Trophoblast cell (in vitro differentiated cells and primary cell): ENCODE measurements around the gene ABCA7.

Source experiments
- DNase-seq, 2 donors: peaks; one replicate each; pipeline ENCODE4 v3.0.0-alpha.2; 2016
- H2AFZ ChIP-seq: 2 replicates; pipeline ENCODE4 v1.6.1; 2013; ENCODE audit warnings: low read length, moderate library complexity, mild to moderate bottlenecking; ENCODE audit not compliant: insufficient read depth, poor library complexity
- H2AK5ac ChIP-seq: 2 replicates; pipeline ENCODE4 v1.6.1; 2013; ENCODE audit warnings: mild to moderate bottlenecking, low read length
- H2BK120ac ChIP-seq: 2 replicates; pipeline ENCODE4 v1.6.1; 2013; ENCODE audit warnings: low read length, mild to moderate bottlenecking, moderate library complexity; ENCODE audit not compliant: insufficient read depth, poor library complexity
- H2BK12ac ChIP-seq: 2 replicates; pipeline ENCODE4 v1.6.1; 2013; ENCODE audit warnings: mild to moderate bottlenecking, low read length, moderate library complexity
- H2BK5ac ChIP-seq: 2 replicates; pipeline ENCODE4 v1.6.1; 2013; ENCODE audit warnings: low read length, low read depth, moderate library complexity, mild to moderate bottlenecking; ENCODE audit not compliant: poor library complexity
- H3K14ac ChIP-seq: 2 replicates; pipeline ENCODE4 v1.6.1; 2013; ENCODE audit warnings: mild to moderate bottlenecking, low read length
- H3K18ac ChIP-seq: 2 replicates; pipeline ENCODE4 v1.6.1; 2013; ENCODE audit warnings: mild to moderate bottlenecking, low read length
- H3K23ac ChIP-seq: 2 replicates; pipeline ENCODE4 v1.6.1; 2013; ENCODE audit warnings: low read length
- H3K27ac ChIP-seq: 2 replicates; pipeline ENCODE4 v1.5.1; 2013; ENCODE audit warnings: low read depth, mild to moderate bottlenecking, inconsistent platforms, low read length, moderate library complexity
- H3K27me3 ChIP-seq: 2 replicates; pipeline ENCODE4 v1.6.1; 2013; ENCODE audit warnings: inconsistent platforms, mild to moderate bottlenecking, low read length, moderate library complexity; ENCODE audit not compliant: insufficient read depth
- H3K36me3 ChIP-seq, 2 experiments: 1 replicate in 1 of 2; 2 replicates in 1 of 2; pipeline ENCODE4 v1.6.1; 2013; ENCODE audit warnings: low read length in 2 of 2, mild to moderate bottlenecking in 2 of 2, moderate library complexity in 1 of 2; ENCODE audit not compliant: insufficient read depth in 2 of 2, control insufficient read depth in 1 of 2
- H3K4ac ChIP-seq: 2 replicates; pipeline ENCODE4 v1.6.1; 2013; ENCODE audit warnings: low read depth, mild to moderate bottlenecking, low read length, moderate library complexity
- H3K4me1 ChIP-seq, 2 experiments: 1 replicate in 1 of 2; 2 replicates in 1 of 2; pipeline ENCODE4 v1.6.1; 2013; ENCODE audit warnings: low read length in 2 of 2, mild to moderate bottlenecking in 2 of 2, moderate library complexity in 1 of 2; ENCODE audit not compliant: insufficient read depth in 2 of 2, control insufficient read depth in 1 of 2
- H3K4me2 ChIP-seq: 2 replicates; pipeline ENCODE4 v1.6.1; 2013; ENCODE audit warnings: inconsistent platforms, mild to moderate bottlenecking, low read length, moderate library complexity
- H3K4me3 ChIP-seq: 2 replicates; pipeline ENCODE4 v1.5.1; 2013; ENCODE audit warnings: mild to moderate bottlenecking, low read depth, low read length, inconsistent platforms
- H3K79me1 ChIP-seq: one replicate; pipeline ENCODE4 v1.6.1; 2013; ENCODE audit warnings: low read length
- H3K79me2 ChIP-seq: 2 replicates; pipeline ENCODE4 v1.6.1; 2013; ENCODE audit warnings: low read length, mild to moderate bottlenecking; ENCODE audit not compliant: control insufficient read depth, insufficient read depth, poor library complexity
- H3K9ac ChIP-seq: 2 replicates; pipeline ENCODE4 v1.6.1; 2013; ENCODE audit warnings: mild to moderate bottlenecking, low read length
- H3K9me3 ChIP-seq: 2 replicates; pipeline ENCODE4 v1.6.1; 2013; ENCODE audit warnings: low read depth, mild to moderate bottlenecking, control low read depth, inconsistent platforms, low read length; ENCODE audit not compliant: insufficient read depth
- H4K12ac ChIP-seq: 2 replicates; pipeline ENCODE4 v1.6.1; 2013; ENCODE audit warnings: low read depth, mild to moderate bottlenecking, low read length, moderate library complexity
- H4K8ac ChIP-seq: 2 replicates; pipeline ENCODE4 v1.6.1; 2013; ENCODE audit warnings: low read depth, mild to moderate bottlenecking, low read length, moderate library complexity
- H4K91ac ChIP-seq: one replicate; pipeline ENCODE4 v1.6.1; 2013; ENCODE audit warnings: low read depth, mild to moderate bottlenecking, low read length, moderate library complexity
- WGBS: extraction: QIAGEN DNeasy Blood & Tissue Kit; methylation state at CpG from one replicate; pipeline ENCODE4 v1.1.7; 2013; ENCODE audit warnings: missing lambda C conversion rate; ENCODE audit not compliant: insufficient read length, insufficient coverage; ENCODE audit errors: extremely low coverage; 5-methylcytosine and 5-hydroxymethylcytosine counted together

Gene ABCA7

GRCh38 chr19:1002600-1002999 is 37.3 kb upstream of the ABCA7 start:
- no peak overlapping the region for H2BK120ac ChIP-seq
- no peak overlapping the region for H4K12ac ChIP-seq
- no peak overlapping the region for H2BK5ac ChIP-seq
- peaks cover 2% of the 10 kb centered on the region for H3K79me1 ChIP-seq
- peaks cover 13% of the 10 kb centered on the region for H3K27me3 ChIP-seq
- H3K4me1 ChIP-seq: no peaks in the 10 kb centered on the region
- H3K27ac ChIP-seq: no peak overlapping the region
- no peak for DNase-seq
- no peak overlapping the region for H3K4ac ChIP-seq
- WGBS: no CpG with 5 or more reads among the region's 4 CpGs
- no peaks in the 10 kb centered on the region for H3K79me2 ChIP-seq
- no peak overlapping the region for H4K91ac ChIP-seq
- H3K4me3 ChIP-seq: no peak overlapping the region
- no peak overlapping the region for H2AFZ ChIP-seq
- H4K8ac ChIP-seq: no peak overlapping the region
- H3K36me3 ChIP-seq: peaks cover 0 to 2% of the 10 kb centered on the region in 2 experiments
- H3K14ac ChIP-seq: no peak overlapping the region
- no peak overlapping the region for H2BK12ac ChIP-seq
- no peak overlapping the region for H3K18ac ChIP-seq
- H2AK5ac ChIP-seq: no peak overlapping the region
- H3K4me2 ChIP-seq: no peak overlapping the region
- no peak overlapping the region for H3K23ac ChIP-seq
- no peak overlapping the region for H3K9ac ChIP-seq
- peaks cover 3% of the 10 kb centered on the region for H3K9me3 ChIP-seq

DNA sequence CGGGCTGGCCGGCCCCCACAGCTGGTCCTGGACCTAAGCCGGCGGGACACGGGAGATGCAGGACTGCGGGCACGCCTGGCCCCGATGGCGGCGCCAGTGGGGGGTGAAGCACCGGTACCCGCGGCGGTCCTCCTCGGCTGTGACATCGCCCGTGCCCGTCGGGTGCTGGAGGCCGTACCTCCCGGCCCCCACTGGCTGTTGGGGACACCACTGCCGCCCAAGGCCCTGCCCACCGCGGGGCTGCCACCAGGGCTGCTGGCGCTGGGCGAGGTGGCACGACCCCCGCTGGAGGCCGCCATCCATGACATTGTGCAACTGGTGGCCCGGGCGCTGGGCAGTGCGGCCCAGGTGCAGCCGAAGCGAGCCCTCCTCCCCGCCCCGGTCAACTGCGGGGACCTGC is 36.6 kb upstream of the ABCA7 start:
- Histone ChIP-seq H4K8ac (no peak overlapping the region), H3K9me3 (peaks cover 3% of the 10 kb centered on the region), H2AFZ (no peak overlapping the region), H3K18ac (no peak overlapping the region), H2BK12ac (no peak overlapping the region), H3K4me3 (no peak overlapping the region), H4K91ac (no peak overlapping the region), H3K4me2 (no peak overlapping the region), H3K4ac (no peak overlapping the region), H3K4me1 (no peaks in the 10 kb centered on the region), H3K14ac (no peak overlapping the region), H4K12ac (no peak overlapping the region), H3K79me1 (peaks cover 2% of the 10 kb centered on the region), H3K23ac (no peak overlapping the region), H3K79me2 (no peaks in the 10 kb centered on the region), H3K36me3 (peaks cover 0 to 3% of the 10 kb centered on the region in 2 experiments), H3K27ac (no peak overlapping the region), H3K9ac (no peak overlapping the region), H2BK120ac (no peak overlapping the region), H2AK5ac (no peak overlapping the region), H3K27me3 (peaks cover 13% of the 10 kb centered on the region), H2BK5ac (no peak overlapping the region)
- WGBS: no CpG with 5 or more reads among the region's 37 CpGs
- no peak for DNase-seq

- Histone ChIP-seq H2AFZ (no peak overlapping the region), H2BK12ac (no peak overlapping the region), H2BK120ac (no peak overlapping the region), H3K14ac (no peak overlapping the region), H3K27me3 (peaks cover 13% of the 10 kb centered on the region), H3K4ac (no peak overlapping the region), H4K91ac (no peak overlapping the region), H3K79me2 (no peaks in the 10 kb centered on the region), H3K4me2 (no peak overlapping the region), H3K36me3 (peaks cover 6 to 13% of the 10 kb centered on the region in 2 experiments), H3K4me3 (no peak overlapping the region), H3K27ac (no peak overlapping the region), H4K12ac (no peak overlapping the region), H2BK5ac (no peak overlapping the region), H3K23ac (no peak overlapping the region), H3K4me1 (no peaks in the 10 kb centered on the region), H3K18ac (no peak overlapping the region), H3K79me1 (peaks cover 2% of the 10 kb centered on the region), H4K8ac (no peak overlapping the region), H2AK5ac (no peak overlapping the region), H3K9me3 (peaks cover 2% of the 10 kb centered on the region), H3K9ac (no peak overlapping the region)
- no CpG with 5 or more reads among the region's 32 CpGs for WGBS
- DNase-seq: no peak
Measured at GRCh38 chr19:1004204-1004802, 35.6 kb upstream of the ABCA7 start.

GRCh38 chr19:1004803-1005664 is 34.9 kb upstream of the ABCA7 start:
- Histone ChIP-seq H3K4me1 (no peaks in the 10 kb centered on the region), H2BK120ac (no peak overlapping the region), H3K18ac (no peak overlapping the region), H4K8ac (no peak overlapping the region), H2AK5ac (no peak overlapping the region), H2BK5ac (no peak overlapping the region), H2AFZ (no peak overlapping the region), H2BK12ac (no peak overlapping the region), H3K4me2 (no peak overlapping the region), H3K9ac (no peak overlapping the region), H4K91ac (no peak overlapping the region), H3K79me1 (peaks cover 2% of the 10 kb centered on the region), H3K27me3 (peaks cover 13% of the 10 kb centered on the region), H3K36me3 (peaks cover 14 to 19% of the 10 kb centered on the region in 2 experiments), H3K23ac (no peak overlapping the region), H4K12ac (no peak overlapping the region), H3K27ac (no peak overlapping the region), H3K4ac (no peak overlapping the region), H3K4me3 (no peak overlapping the region), H3K79me2 (no peaks in the 10 kb centered on the region), H3K14ac (no peak overlapping the region), H3K9me3 (peaks cover 2% of the 10 kb centered on the region)
- DNase-seq: no peak
- no CpG with 5 or more reads among the region's 70 CpGs for WGBS
